ENCODE results near the gene SNX8.

Gene SNX8

DNA sequence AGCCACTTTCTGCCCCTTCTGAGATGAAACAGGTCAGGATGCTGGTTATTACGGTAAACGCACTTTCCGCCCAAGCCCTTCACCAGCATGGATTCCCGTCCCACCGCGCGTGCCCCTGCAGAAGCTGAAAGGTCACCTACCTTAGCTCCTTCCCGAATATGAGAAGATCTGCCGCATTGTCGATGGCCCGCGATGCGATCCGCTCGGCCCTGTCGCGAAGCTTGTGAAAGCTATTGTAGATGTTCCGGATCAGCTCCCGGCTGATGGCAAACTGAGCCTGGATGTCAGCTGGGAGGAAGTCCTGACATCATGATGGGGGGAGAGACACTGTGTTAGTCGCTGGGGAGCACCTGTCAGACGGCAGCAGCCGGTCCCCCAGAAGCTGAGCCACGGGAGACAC lies 50.1 kb downstream of the SNX8 start:
- DNase-seq (ENCODE audit: low read depth, low spot score): no peak
- Histone ChIP-seq H3K9me3 (ENCODE audit: control insufficient read depth, insufficient read depth, low read length) (no peaks in the 10 kb centered on the region), H3K27ac (ENCODE audit: low read length) (no peak overlapping the region), H3K27me3 (ENCODE audit: control insufficient read depth, insufficient read depth, low read length) (no peaks in the 10 kb centered on the region), H3K4me1 (ENCODE audit: control insufficient read depth, insufficient read depth, low read length) (no peaks in the 10 kb centered on the region), H3K4me3 (ENCODE audit: low read length) (no peak overlapping the region), H3K36me3 (ENCODE audit: control insufficient read depth, insufficient read depth, low read length) (peaks cover 5% of the 10 kb centered on the region)
- no CpG with 5 or more reads among the region's 23 CpGs for WGBS (ENCODE audit: insufficient coverage, insufficient read length)

GRCh38 chr7:2263176-2263575 lies 51.1 kb downstream of the SNX8 start:
- no CpG with 5 or more reads among the region's 18 CpGs for WGBS (ENCODE audit: insufficient coverage, insufficient read length)
- Histone ChIP-seq H3K4me3 (ENCODE audit: low read length) (no peak overlapping the region), H3K36me3 (ENCODE audit: control insufficient read depth, insufficient read depth, low read length) (peaks cover 11% of the 10 kb centered on the region), H3K27me3 (ENCODE audit: control insufficient read depth, insufficient read depth, low read length) (no peaks in the 10 kb centered on the region), H3K4me1 (ENCODE audit: control insufficient read depth, insufficient read depth, low read length) (no peaks in the 10 kb centered on the region), H3K9me3 (ENCODE audit: control insufficient read depth, insufficient read depth, low read length) (no peaks in the 10 kb centered on the region), H3K27ac (ENCODE audit: low read length) (no peak overlapping the region)
- no peak for DNase-seq (ENCODE audit: low read depth, low spot score)

GRCh38 chr7:2261611-2262010 lies 52.6 kb downstream of the SNX8 start:
- Histone ChIP-seq H3K4me1 (ENCODE audit: control insufficient read depth, insufficient read depth, low read length) (no peaks in the 10 kb centered on the region), H3K36me3 (ENCODE audit: control insufficient read depth, insufficient read depth, low read length) (peaks cover 17% of the 10 kb centered on the region), H3K4me3 (ENCODE audit: low read length) (no peak overlapping the region), H3K27ac (ENCODE audit: low read length) (no peak overlapping the region), H3K9me3 (ENCODE audit: control insufficient read depth, insufficient read depth, low read length) (no peaks in the 10 kb centered on the region), H3K27me3 (ENCODE audit: control insufficient read depth, insufficient read depth, low read length) (no peaks in the 10 kb centered on the region)
- DNase-seq (ENCODE audit: low read depth, low spot score): no peak
- WGBS (ENCODE audit: insufficient coverage, insufficient read length): no CpG with 5 or more reads among the region's 14 CpGs

- Histone ChIP-seq H3K4me1 (ENCODE audit: control insufficient read depth, insufficient read depth, low read length) (no peaks in the 10 kb centered on the region), H3K27me3 (ENCODE audit: control insufficient read depth, insufficient read depth, low read length) (no peaks in the 10 kb centered on the region), H3K4me3 (ENCODE audit: low read length) (no peak overlapping the region), H3K9me3 (ENCODE audit: control insufficient read depth, insufficient read depth, low read length) (no peaks in the 10 kb centered on the region), H3K27ac (ENCODE audit: low read length) (no peak overlapping the region), H3K36me3 (ENCODE audit: control insufficient read depth, insufficient read depth, low read length) (peaks cover 20% of the 10 kb centered on the region)
- no CpG with 5 or more reads among the region's 5 CpGs for WGBS (ENCODE audit: insufficient coverage, insufficient read length)
- DNase-seq (ENCODE audit: low read depth, low spot score): no peak
Observed at GRCh38 chr7:2260820-2261219, 53.4 kb downstream of the SNX8 start.

DNA sequence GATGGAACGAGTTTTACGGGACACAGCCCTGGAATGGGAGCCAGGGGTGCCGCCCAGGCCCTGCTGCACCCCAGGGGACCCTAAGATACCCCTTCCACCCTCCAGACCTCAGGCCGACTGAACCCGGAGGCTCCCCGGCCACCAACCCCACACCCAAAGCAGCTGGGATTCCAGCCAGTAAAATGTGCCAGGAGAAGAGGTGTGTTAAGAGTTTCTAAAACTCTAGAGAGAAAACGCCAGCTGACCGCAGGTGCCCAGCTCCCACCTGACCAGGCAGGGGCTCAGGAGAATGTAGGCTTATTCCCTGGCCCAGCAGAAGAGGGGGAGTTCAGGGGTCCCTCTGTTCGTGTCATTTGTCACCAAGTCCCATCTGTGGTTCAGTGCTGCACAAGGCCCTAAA lies 54.8 kb downstream of the SNX8 start:
- DNase-seq (ENCODE audit: low read depth, low spot score): no peak
- no peak overlapping the region for H3K4me3 ChIP-seq (ENCODE audit: low read length)
- peaks cover 26% of the 10 kb centered on the region for H3K36me3 ChIP-seq (ENCODE audit: control insufficient read depth, insufficient read depth, low read length)
- no peaks in the 10 kb centered on the region for H3K27me3 ChIP-seq (ENCODE audit: control insufficient read depth, insufficient read depth, low read length)
- H3K4me1 ChIP-seq (ENCODE audit: control insufficient read depth, insufficient read depth, low read length): no peaks in the 10 kb centered on the region
- no peak overlapping the region for H3K27ac ChIP-seq (ENCODE audit: low read length)
- WGBS (ENCODE audit: insufficient coverage, insufficient read length): no CpG with 5 or more reads among the region's 9 CpGs
- H3K9me3 ChIP-seq (ENCODE audit: control insufficient read depth, insufficient read depth, low read length): no peaks in the 10 kb centered on the region

GRCh38 chr7:2258661-2259365 lies 55.4 kb downstream of the SNX8 start:
- Histone ChIP-seq H3K36me3 (ENCODE audit: control insufficient read depth, insufficient read depth, low read length) (peaks cover 27% of the 10 kb centered on the region), H3K4me1 (ENCODE audit: control insufficient read depth, insufficient read depth, low read length) (no peaks in the 10 kb centered on the region), H3K27me3 (ENCODE audit: control insufficient read depth, insufficient read depth, low read length) (no peaks in the 10 kb centered on the region), H3K9me3 (ENCODE audit: control insufficient read depth, insufficient read depth, low read length) (no peaks in the 10 kb centered on the region), H3K4me3 (ENCODE audit: low read length) (no peak overlapping the region), H3K27ac (ENCODE audit: low read length) (no peak overlapping the region)
- DNase-seq (ENCODE audit: low read depth, low spot score): no peak
- no CpG with 5 or more reads among the region's 34 CpGs for WGBS (ENCODE audit: insufficient coverage, insufficient read length)

GRCh38 chr7:2257651-2258050 lies 56.6 kb downstream of the SNX8 start:
- WGBS (ENCODE audit: insufficient coverage, insufficient read length): no CpG with 5 or more reads among the region's 17 CpGs
- Histone ChIP-seq H3K36me3 (ENCODE audit: control insufficient read depth, insufficient read depth, low read length) (peaks cover 24% of the 10 kb centered on the region), H3K27ac (ENCODE audit: low read length) (no peak overlapping the region), H3K9me3 (ENCODE audit: control insufficient read depth, insufficient read depth, low read length) (no peaks in the 10 kb centered on the region), H3K27me3 (ENCODE audit: control insufficient read depth, insufficient read depth, low read length) (no peaks in the 10 kb centered on the region), H3K4me3 (ENCODE audit: low read length) (no peak overlapping the region), H3K4me1 (ENCODE audit: control insufficient read depth, insufficient read depth, low read length) (no peaks in the 10 kb centered on the region)
- DNase-seq (ENCODE audit: low read depth, low spot score): no peak

DNA sequence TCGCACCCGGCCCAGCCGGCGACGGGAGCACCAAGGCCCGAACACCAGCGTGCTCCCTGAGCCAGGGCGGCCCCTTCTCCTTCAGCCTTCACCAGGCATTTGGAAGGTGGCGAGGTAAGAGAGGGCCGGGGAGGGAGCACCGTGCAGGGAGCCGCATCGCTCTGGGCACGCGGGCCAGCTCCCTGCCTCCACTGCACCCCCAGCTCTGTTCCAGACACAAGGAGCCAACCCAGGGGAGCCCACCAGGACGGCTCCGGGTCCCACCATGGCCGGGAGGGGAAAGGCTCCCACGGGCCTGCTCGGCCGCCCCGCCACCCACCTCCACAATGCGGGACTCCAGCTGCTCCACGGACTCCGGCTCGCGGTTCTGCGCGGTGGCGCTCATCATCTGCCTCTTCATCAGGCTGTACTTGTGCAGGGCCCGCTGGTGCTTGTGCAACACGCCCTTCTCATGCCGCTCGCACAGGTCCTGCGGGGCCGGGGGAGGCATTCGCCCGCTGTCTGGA lies 57.1 kb downstream of the SNX8 start:
- WGBS (ENCODE audit: insufficient coverage, insufficient read length): no CpG with 5 or more reads among the region's 38 CpGs
- Histone ChIP-seq H3K9me3 (ENCODE audit: control insufficient read depth, insufficient read depth, low read length) (no peaks in the 10 kb centered on the region), H3K4me3 (ENCODE audit: low read length) (no peak overlapping the region), H3K4me1 (ENCODE audit: control insufficient read depth, insufficient read depth, low read length) (no peaks in the 10 kb centered on the region), H3K36me3 (ENCODE audit: control insufficient read depth, insufficient read depth, low read length) (peaks cover 24% of the 10 kb centered on the region), H3K27ac (ENCODE audit: low read length) (no peak overlapping the region), H3K27me3 (ENCODE audit: control insufficient read depth, insufficient read depth, low read length) (no peaks in the 10 kb centered on the region)
- DNase-seq (ENCODE audit: low read depth, low spot score): no peak

DNA sequence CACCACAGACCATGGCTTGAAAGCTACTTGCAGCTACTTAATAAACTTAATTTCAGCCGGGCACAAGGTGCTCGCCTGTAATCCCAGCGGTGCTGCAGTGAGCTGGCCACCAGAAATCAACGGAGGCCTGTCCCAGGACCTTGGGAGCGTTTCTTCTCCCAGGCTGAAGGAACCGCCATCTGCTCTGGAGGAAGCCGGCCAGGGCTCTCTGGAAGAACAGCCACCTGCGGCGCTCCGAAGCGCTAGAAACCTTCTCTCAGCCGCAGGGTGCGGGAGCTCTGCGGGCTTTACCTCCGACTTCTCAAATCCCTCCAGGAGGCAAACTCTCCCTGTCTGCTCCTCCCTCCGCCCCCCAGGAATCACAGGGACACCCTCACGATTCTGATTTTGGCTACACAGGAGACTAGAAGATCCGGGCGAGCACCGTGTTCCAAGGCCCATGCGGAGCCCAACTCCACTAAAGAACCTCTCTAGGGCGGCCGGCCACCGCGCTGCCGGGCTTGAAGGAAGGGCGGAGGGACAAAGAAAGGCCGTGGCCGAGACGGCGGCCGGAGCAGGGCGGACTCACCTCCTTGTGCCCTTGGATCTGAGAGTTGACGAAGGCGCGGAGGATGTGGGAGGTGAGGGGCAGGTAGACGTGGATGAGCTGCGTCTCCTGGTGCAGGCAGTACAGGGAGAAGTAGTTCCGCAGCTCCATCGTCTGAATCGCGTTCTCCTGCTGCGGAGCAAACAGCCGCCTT lies 57.8 kb downstream of the SNX8 start:
- DNase-seq (ENCODE audit: low read depth, low spot score): no peak
- WGBS (ENCODE audit: insufficient coverage, insufficient read length): no CpG with 5 or more reads among the region's 44 CpGs
- Histone ChIP-seq H3K27me3 (ENCODE audit: control insufficient read depth, insufficient read depth, low read length) (no peaks in the 10 kb centered on the region), H3K4me1 (ENCODE audit: control insufficient read depth, insufficient read depth, low read length) (no peaks in the 10 kb centered on the region), H3K4me3 (ENCODE audit: low read length) (no peak overlapping the region), H3K27ac (ENCODE audit: low read length) (no peak overlapping the region), H3K9me3 (ENCODE audit: control insufficient read depth, insufficient read depth, low read length) (no peaks in the 10 kb centered on the region), H3K36me3 (ENCODE audit: control insufficient read depth, insufficient read depth, low read length) (peaks cover 24% of the 10 kb centered on the region)

- Histone ChIP-seq H3K36me3 (ENCODE audit: control insufficient read depth, insufficient read depth, low read length) (peaks cover 24% of the 10 kb centered on the region), H3K9me3 (ENCODE audit: control insufficient read depth, insufficient read depth, low read length) (no peaks in the 10 kb centered on the region), H3K4me3 (ENCODE audit: low read length) (no peak overlapping the region), H3K27ac (ENCODE audit: low read length) (no peak overlapping the region), H3K27me3 (ENCODE audit: control insufficient read depth, insufficient read depth, low read length) (no peaks in the 10 kb centered on the region), H3K4me1 (ENCODE audit: control insufficient read depth, insufficient read depth, low read length) (no peaks in the 10 kb centered on the region)
- DNase-seq (ENCODE audit: low read depth, low spot score): no peak
- WGBS (ENCODE audit: insufficient coverage, insufficient read length): no CpG with 5 or more reads among the region's 33 CpGs
Observed at GRCh38 chr7:2255145-2256139, 58.8 kb downstream of the SNX8 start.
